Activated T-cell treated with anti-CD3 and anti-CD28 coated beads for 4 hours (primary cell): Measurements from ENCODE around the gene FOSL1.
A peak's percentile ranks its signal among the peaks of the same experiment; 100 is the strongest.

Source experiments
- DNase-seq: peaks from one replicate; pipeline ENCODE4 v3.0.0-alpha.2; 2020

The FOSL1 gene

DNA sequence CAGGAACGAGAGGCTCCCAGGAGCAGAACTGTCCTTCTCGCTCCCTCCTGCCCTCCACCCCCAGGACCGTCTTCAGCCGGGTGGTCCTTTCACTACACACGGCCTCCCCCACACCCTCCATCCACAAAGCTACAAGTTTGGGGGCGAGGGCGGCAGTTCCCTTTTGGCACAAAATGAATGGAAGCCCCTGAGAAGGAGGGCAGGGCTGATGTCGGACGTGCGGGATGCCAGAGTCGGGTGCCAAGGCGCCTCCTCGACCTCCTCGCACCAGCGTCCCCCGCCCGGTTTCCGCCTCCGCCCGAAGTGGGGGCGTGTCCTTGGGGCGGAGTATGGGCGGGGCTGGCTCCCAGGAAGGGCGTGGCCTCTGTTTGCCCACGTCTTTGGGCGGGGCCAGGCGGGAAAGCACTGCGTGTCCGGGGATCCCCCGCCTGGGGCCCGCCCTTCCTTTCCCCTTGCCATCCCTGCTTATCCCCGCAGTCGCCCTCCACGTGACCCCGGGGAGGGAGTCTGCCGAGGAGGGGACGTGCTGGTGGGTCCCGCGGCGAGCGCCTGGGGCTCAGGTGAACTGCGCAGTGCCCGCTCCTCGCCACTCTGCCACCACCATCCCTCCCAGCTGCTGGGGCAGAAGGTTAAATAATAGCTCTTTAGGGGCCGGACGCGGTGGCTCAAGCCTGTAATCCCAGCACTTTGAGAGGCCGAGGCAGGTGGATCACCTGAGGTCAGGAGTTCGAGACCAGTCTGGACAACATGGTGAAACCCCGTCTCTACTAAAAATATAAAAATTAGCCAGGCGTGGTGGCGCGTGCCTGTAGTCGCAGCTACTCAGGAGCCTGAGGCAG is 26.7 kb downstream of the FOSL1 start:
- peak; percentile 97 for DNase-seq

DNA sequence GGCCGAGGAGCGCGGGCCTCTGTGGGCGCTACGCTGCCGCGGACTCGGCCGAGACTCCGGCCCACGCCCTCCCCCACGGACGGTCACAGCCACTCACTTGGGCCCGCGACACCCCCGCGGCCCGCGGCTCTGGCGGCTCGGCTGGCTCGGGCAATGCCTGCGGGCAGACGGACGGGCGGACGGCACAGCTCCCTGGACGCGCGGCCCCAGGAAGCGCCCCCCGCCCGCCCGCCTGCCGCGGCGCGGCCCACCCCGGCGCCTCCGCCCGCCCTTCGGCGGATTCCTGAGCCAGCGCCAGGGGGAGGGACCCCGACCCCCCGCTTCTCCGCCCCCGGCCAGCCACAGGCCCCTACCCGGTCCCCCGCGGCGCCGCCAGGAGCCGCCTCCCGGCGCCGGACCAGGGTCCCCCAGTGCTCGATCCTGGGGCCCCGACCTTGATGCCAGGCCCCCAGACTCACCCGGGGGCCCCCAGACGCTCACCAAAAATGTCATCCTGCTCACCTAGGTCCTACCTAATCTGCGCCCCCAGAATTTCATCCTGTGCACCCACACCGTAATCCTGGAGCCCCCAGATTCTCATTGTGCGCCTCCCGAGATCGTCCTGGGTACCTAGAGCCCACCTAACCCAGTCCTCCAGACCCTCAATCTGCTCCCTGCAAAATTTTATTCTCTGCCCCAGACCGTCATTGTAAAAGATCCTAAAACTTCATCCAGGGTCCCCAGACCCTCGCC is 27.4 kb downstream of the FOSL1 start, which contains the start of gene EFEMP2:
EFEMP2 (minus strand) TSS at position 215 of the 732 bp plus-strand sequence. CDS start 446 bp downstream, outside the sequence.
- no peak for DNase-seq

DNA sequence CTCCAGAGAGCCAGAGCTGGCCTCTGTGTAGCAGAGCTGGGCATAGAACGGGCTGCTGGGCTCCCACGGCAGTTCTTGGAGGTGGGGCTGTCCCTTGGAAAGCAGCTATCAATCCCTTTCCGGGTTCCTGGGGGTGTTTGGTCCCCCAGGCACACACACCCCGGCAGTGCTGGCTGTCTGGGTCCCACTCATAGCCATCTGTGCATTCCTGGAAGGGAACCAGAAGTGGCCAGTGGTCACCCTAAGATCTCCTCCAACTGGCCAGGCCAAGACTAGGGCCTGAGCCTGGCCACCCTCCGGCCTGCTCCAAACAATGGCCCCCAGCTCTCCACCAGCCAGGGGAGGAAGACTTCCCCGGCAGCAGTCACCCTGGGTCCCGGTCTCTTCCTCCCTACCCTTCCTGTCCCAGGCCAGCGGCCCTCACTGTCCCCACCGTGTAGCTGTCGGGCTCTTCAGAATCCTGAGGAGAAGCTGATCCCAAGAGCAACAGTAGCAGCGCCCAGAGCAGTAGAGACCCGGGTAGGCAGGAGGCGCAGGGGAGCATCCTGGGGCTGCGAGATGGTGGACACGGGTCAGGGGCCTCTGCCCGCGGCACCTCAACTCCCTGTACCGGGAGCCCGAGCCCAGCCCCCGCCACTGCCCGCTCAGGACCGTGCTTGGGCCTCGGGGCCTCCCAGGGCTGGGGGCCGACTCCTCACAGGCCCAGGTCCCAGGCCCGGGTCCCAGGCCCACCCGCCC is 28.2 kb downstream of the FOSL1 start:
- no peak for DNase-seq

DNA sequence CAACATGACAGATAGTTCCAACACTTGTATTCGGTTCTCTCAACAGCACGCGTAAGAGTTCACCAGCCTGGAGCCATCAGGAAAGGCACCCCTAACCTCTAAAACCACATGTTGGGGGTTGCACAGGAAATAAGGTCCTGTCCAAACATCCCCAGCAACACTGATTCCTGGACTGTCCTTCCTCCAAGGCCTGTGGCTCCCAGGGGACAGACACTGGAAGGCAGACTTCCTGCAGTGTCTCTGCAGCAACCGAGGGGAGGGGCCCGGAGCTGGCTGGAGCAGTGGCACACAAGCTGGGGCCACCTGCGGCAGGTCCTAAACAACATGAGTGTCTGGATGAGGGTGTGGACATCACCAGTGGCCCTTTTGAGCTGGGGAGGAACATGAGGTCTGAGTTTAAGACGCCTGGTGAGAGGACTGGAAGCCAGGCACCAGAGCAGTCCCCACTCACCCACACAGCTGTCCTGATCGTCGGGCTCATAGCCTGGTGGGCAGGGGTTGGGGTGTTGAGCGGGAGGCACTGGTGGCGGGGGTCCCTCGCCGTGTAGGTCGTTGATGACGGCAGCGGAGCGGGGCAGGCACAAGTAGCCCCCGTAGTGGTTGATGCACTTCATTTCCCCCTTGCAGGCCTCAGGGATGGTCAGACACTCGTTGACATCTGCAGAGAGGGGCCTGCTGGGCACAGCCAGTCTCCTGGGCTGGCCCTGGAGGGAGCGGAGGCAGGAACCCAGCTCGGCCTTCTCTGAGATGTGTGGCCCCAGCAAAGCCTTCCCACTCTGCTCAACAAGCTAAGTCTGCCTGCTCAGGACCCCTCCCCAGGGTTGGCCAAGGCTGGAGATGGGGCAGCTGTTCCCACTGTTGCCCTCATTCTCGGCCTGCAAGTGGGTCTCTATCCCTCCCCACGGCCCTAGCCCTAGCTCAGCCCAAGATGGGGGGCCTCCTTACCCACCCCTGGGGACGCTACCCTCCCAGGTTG is 29.2 kb downstream of the FOSL1 start:
- DNase-seq, result no peak

DNA sequence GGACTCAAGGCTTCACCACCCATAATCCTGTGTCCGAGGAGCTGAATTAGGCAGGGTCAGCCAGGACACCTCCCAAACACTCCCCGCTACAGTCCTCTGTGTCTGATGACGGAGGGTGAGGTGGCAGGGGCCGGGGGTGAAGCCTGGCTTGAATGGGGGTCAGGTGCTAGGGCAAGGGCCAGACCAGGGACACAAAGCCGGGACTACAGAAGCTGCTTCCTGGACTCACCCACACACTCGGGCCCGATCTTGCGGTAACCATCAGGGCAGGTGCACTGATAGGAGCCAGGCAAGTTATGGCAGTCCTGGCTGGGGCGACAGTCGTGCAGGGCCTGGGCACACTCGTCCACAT is 29.9 kb downstream of the FOSL1 start:
- no peak for DNase-seq

DNA sequence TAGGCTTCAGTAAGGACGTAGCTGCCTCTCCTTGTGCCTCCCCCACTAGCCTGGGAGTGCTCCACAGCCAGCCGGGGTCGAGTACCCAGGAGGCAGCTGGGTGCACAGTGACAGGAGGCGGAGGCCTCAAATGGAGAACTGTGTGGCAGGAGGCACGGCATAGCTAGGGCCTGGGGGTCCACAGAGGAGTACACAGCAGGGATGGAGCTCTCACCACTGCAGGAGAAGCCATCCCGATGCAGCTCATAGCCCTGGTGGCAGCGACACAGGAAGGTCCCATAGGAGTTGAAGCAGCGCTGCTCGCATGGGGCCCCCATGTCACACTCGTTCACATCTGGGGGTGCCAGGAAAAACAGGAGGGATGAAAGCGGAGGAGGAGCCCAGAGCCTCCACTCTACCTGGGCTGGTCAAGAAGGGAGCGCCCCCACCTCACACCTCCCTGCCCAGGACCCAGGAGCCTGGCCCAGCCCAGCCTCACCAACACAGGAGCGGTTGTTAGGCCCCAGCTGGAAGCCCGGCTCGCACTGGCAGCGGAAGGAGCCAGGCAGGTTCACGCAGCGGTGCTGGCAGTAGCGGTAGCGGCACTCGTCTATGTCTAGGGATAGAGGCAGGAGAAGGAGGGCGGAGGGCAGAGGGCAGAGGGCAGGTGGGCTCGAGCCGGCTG is 30.4 kb downstream of the FOSL1 start:
- DNase-seq, result no peak

DNA sequence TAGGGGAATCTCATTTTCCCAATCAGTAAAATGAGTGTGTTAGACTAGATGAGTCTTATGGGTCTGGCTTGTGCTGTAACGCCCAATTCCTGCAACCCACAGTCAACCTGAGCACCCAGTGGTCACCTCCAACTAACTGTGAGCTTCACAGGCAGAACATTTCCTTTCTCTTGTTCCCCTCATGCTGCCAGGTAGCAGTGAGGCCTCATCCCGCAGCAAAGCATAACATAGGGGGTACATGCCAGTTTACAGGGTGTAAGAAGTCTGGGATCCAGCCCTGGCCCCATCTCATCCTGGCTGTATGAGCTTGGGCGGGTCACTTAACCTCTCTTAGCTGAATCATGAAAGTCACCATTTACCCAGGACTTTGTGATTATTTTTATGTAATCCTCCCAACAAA is 31.3 kb downstream of the FOSL1 start:
- DNase-seq, result no peak

DNA sequence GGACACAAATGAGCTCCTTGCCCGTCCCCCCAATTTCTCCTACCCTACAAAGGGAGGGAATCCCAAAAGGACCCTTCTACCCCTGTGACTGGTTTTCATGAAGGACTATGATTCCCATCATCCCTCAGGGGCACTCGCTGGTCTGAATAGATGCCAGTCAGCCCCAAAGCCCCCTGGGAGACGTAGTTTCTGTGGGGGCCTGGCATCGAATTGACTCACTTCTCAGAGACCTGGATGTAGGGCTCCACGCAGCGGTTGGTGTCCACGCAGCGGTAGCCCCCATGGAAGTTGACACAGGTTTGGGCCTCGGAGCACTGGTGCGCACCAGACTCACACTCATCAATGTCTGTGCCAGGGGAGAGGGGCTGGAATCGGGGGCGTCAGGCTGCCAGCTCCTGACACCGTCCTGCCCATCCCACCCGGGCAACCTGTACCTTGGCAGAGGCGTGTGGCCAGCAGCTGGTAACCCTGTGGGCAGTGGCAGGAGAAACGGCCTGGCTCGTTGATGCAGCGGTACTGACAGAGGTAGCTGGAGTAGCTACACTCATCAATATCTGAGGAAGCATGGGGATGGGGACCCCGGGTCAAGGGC is 32.0 kb downstream of the FOSL1 start:
- DNase-seq, result no peak

DNA sequence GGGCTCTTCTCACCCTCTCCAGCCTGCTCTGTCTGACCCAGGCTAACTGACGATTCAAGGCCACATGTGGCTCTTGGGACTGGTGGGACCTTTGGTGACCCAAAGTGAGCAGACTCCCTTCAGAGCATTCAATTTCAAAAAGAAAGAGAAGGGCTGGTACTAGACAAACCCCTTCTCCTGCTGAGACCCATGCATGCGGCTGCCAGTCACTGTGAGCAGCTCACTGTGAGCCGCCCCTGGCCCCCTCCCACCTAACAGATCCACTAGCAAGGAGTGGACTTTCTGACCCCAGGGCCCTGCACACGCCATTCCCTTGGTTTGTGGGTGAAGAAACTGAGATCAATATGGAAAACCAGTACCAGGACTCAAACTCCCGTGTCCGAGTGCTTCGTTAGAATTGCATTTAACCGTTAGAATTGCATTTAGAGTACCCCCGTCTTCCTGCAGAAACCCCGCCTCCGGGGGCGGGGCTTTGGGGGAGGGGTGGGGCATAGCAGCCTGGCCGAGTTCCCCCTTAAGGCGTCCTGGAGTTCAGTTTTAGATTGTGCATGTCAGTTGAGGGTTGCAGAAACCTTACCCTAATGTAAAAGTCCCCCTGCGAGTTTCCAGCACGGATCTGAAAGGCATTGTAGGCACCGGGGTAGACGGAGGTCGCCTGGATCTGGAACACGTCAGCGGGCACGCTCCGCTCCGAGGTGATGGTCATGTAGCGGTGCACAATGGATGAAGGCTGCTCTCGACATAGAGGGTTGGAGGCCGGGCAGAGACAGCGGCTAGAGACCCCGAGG is 32.7 kb downstream of the FOSL1 start:
- DNase-seq, result no peak

DNA sequence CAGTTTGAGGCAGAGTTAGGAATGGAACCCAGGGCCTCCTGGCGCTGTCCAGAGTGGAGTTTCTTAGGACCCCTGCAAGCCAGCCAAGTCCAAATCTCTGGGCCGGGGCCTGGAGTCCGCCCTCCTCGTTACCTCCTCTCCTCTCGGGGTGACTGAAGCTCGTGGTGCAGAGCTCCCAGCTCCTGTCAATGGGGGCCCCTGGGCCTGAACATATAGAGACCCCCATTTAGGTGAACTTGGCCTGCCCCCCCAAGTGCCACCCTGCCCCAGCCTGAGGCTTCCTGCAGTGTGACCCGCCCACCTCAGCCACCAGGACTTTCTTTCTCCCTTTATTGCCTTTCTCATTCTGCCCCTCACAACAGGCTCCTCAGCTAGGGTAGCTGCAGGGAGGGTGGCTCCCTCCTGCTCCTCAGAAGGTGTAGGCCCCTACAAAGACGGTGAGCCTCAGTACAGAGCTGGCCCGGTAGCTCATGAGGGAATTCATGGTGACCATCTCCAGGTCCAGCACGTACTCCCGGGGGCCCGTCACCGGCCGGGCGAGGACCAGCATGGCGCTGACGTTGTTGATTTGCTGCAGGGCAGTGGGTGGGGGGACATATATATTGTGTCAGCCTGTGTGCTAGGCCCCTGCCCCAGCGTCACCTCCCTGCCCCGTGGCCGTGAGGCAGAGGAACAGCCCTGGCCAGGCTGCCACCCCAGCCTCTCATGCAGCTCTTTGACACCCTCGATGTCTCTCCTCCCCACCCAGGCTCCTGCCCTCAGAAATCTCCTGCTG is 33.5 kb downstream of the FOSL1 start:
- DNase-seq, result no peak

DNA sequence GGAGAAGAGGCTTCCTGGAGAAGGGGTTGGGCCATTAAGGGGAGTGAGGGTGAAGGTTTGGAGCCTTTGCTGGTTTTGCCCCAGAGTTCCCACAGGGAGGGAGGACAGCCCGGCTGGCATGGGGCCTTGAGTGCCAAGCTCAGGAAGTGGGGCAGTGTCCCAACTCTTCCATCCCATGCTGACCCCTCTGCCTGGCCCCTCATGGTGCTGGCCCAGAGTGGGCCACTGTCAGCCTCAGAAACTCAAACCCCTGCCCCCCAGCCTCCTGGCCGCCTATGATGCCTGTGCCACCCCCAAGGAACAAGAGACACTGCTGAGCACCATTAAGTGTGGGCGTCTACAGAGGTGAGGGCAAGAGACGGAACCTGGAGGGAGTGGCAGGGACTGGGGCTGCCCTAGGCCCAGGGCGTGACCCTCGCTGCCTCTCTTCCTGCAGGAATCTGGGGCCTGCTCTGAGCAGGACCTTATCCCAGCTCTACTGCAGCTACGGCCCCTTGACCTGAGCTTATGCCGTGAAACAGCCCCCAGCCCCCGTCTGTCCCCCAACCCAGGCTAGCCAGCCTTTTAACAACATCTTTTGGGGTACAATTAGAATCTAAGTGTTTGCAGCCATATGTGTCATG is 34.5 kb downstream of the FOSL1 start:
- no peak for DNase-seq

DNA sequence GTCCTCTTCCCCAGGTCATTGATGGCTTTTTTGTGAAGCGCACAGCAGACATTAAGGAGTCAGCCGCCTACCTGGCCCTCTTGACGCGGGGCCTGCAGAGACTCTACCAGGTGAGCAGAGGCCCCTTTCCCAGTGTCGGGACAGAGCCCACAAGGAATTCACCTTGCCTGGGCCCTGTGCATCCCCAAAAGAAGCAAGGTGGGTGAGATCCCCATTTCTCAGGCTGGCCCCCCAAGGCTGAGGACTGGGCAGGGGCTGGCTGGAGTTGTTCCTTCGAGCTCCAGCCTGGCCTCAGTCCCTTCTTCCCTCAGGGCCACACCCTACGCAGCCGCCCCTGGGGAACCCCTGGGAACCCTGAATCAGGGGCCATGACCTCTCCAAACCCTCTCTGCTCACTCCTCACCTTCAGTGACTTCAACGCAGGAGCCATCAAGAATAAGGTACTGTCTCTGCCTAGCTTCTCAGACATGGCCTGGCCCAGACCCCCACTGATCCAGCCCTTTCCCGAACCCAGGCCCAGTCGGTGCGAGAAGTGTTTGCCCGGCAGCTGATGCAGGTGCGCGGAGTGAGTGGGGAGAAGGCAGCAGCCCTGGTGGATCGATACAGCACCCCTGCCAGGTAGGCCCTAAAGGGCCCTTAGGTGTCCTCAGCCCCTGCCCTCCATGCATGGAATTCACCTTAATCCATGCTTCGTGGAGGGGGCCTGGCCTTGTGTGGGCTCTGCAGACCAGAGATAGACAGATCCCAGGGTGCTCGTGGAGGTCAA is 35.3 kb downstream of the FOSL1 start:
- no peak for DNase-seq

DNA sequence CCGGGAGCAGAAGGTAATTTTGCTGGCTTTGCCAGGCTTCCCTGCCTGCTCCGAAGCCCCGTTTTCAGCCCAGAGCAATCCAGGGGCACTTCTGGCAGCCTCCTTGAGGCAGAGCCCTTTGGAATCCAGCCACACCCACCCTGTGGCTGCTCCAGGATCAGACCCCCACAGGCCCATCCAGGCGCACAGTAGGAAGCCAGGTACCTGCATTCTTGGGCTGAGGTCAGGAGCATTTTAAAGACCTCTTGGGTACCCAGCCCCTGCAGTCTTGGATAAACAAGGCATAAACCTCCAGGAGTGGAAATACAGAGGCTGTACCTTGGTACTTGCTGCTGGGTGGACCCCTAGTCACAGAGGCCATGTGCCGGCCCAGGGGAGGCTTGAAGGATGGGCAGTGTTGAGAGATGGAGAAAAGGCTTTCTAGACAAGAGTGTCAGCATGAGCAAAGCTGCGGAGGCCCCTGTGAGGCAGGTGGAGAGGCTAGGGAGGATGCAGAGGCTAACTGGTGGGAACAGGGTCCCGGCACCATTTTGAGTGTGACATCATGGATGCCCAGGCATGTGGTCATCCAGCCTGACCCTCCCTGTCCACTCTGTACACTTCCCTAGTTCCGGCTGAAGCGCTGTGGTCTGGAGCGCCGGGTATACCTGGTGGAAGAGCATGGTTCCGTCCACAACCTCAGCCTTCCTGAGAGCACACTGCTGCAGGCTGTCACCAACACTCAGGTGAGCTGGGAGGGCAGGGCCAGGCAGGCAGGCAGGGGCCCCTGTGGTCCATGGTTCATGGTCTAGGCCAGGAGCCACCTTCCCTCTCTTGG is 36.1 kb downstream of the FOSL1 start:
- DNase-seq, result no peak

DNA sequence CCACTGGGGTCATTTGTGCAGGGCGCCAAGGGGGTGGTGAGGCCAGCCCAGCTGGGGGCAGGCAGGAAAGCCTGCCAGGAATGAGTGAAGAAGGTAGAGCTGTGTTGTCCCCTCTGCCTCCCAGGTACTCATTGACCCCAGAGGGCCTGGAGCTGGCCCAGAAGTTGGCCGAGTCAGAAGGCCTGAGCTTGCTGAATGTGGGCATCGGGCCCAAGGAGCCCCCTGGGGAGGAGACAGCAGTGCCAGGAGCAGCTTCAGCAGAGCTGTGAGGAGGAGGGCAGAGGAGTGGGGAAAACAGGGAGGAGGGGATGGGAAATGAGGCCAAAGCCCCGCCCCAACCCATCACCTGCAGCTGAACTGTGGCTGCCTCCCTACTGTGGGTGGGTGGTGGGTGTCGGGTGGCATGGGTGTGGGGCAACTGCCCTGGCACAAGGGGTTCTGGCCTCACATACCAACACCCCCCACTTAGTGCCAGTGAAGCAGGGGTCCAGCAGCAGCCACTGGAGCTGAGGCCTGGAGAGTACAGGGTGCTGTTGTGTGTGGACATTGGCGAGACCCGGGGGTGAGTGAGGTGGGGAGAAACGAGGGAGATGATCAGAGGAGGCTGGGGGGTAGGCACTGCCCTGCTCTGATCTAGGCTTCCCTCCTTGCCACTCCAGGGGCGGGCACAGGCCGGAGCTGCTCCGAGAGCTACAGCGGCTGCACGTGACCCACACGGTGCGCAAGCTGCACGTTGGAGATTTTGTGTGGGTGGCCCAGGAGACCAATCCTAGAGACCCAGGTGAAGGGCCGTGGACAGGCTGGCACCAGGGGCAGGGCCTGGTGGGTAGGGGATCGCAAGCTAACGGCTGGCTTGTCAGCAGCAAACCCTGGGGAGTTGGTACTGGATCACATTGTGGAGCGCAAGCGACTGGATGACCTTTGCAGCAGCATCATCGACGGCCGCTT is 37.0 kb downstream of the FOSL1 start:
- DNase-seq, result no peak

DNA sequence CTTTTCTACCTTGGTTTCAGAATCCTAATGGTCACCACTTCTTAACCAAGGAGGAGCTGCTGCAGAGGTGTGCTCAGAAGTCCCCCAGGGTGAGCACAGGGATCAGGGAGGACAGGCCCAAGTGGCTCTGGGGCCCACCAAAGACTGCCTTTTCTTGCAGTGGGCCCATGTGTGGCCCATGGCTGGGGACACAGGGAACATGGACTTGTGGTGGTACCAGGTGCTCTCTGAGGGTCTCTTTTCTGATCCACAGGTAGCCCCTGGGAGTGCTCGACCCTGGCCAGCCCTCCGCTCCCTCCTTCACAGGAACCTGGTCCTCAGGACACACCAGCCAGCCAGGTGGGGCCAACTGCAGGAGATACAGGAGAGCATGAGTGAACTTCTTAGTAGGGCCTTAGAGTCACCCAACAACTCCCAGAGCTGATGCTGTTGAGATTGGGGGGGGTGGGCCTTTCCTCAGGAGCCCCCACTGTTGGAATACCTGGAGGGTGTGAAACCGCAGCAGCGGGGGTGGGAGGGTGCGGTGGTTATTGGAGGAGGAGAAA is 37.9 kb downstream of the FOSL1 start:
- DNase-seq, result no peak
